Suprapubic skin (tissue), 4 donors: ENCODE measurements around the gene GPM6B. TPM values are rescaled to one million over a fixed set of nuclear protein-coding genes. Genes with fewer than 3 reads are reported as not detected.
A peak's percentile ranks its signal among the peaks of the same experiment; 100 is the strongest.

Source experiments
- DNase-seq, 2 donors: peaks; one replicate each; pipeline ENCODE4 v3.0.0-alpha.2; 2019; ENCODE audit warnings: low spot score in 2 of 2
- H3K27ac ChIP-seq: fragments of 200-600 bp; sonication (generic); one replicate; pipeline ENCODE4 v1.5.1; 2019
- H3K27me3 ChIP-seq: fragments of 200-600 bp; sonication (generic); one replicate; pipeline ENCODE4 v1.5.1; 2019
- H3K36me3 ChIP-seq: fragments of 200-600 bp; sonication (generic); one replicate; pipeline ENCODE4 v1.5.1; 2019
- H3K4me1 ChIP-seq: fragments of 200-600 bp; sonication (generic); one replicate; pipeline ENCODE4 v1.5.1; 2019
- H3K4me3 ChIP-seq: fragments of 200-600 bp; sonication (generic); one replicate; pipeline ENCODE4 v1.5.1; 2019; ENCODE audit warnings: mild to moderate bottlenecking
- H3K9me3 ChIP-seq: fragments of 200-600 bp; sonication (generic); one replicate; pipeline ENCODE4 v1.5.1; 2019
- CTCF ChIP-seq, 2 donors: fragments of 200-600 bp in 1 of 2; fragments of 450-650 bp in 1 of 2; sonication (generic) in 1 of 2; IDR thresholded peaks; one replicate each; pipeline ENCODE4 v1.5.1; 2016 to 2019; ENCODE audit warnings: antibody characterized with exemption in 2 of 2, mild to moderate bottlenecking in 1 of 2, moderate library complexity in 1 of 2
- EP300 ChIP-seq: sonication (generic); formaldehyde crosslinking; IDR thresholded peaks from one replicate; pipeline ENCODE4 v1.6.1; 2017; ENCODE audit warnings: antibody characterized with exemption
- POLR2A ChIP-seq, 2 donors: fragments of 450-650 bp; IDR thresholded peaks; one replicate each; pipeline ENCODE4 v1.6.1; 2017; ENCODE audit warnings: antibody characterized with exemption in 2 of 2, mild to moderate bottlenecking in 2 of 2, moderate library complexity in 2 of 2
- POLR2AphosphoS5 ChIP-seq, 3 donors: sonication (generic); formaldehyde crosslinking; IDR thresholded peaks; one replicate each; pipeline ENCODE4 v1.6.1; 2017; ENCODE audit warnings: antibody characterized with exemption in 3 of 3
- WGBS: methylation state at CpG from one replicate; pipeline ENCODE4 v1.1.5; 2018; 5-methylcytosine and 5-hydroxymethylcytosine counted together
- total RNA-seq, 4 donors: library from RNA; depleted of rRNA; stranded (reverse); fragments of >200 nt; gene quantifications; one replicate each; pipeline ENCODE4 v1.1.0, GENCODE V29; 2016

Gene GPM6B
- total RNA-seq, 4 donors from 2014 or later: 6.6 to 21.7 (median 13.8) TPM

GRCh38 chrX:13721371-13721770, 95.5 kb downstream of the GPM6B start:
- Histone ChIP-seq H3K27me3 (no peaks in the 10 kb centered on the region), H3K4me1 (peaks cover 8% of the 10 kb centered on the region), H3K27ac (peak overlapping the region; percentile 41), H3K36me3 (no peaks in the 10 kb centered on the region), H3K4me3 (no peak overlapping the region), H3K9me3 (no peaks in the 10 kb centered on the region)
- no peak for DNase-seq
- no peak for TF ChIP-seq POLR2AphosphoS5 (IDR thresholded peaks at IDR 0.05)
- TF ChIP-seq POLR2A (IDR thresholded peaks at IDR 0.05): no peak
- no peak for TF ChIP-seq CTCF (IDR thresholded peaks at IDR 0.05)
- TF ChIP-seq EP300: no peak
- 83% methylated on average over 4 of the region's 4 CpGs for whole genome bisulfite sequencing

Other genes with a start within 250 kb of the GPM6B start
- gene EGFL6, start 247.5 kb downstream of the GPM6B start, total RNA-seq: under 1 TPM in 3 of 4 donors, not detected in 1; 0.19 to 0.68 (median 0.31) TPM
- gene TCEANC, start 164.0 kb downstream of the GPM6B start, total RNA-seq: 1 to 10 TPM; 1.7 to 4.7 (median 3.2) TPM
- gene RAB9A, start 128.0 kb downstream of the GPM6B start, total RNA-seq: 10 to 100 TPM; 20.3 to 43.6 (median 32.0) TPM
- 10 to 100 TPM in 3 of 4 donors, 1 to 10 TPM in 1; 9.7 to 16.9 (median 12.0) TPM for gene TRAPPC2, start 82.5 kb downstream of the GPM6B start, total RNA-seq
- gene OFD1, start 82.3 kb downstream of the GPM6B start, total RNA-seq: 10 to 100 TPM; 19.1 to 68.4 (median 32.5) TPM
- 10 to 100 TPM; 19.2 to 36.2 (median 22.3) TPM for gene GEMIN8, start 212.8 kb upstream of the GPM6B start, total RNA-seq